ENCODE measurements around the gene HSPD1. TPM values are rescaled to one million over a fixed set of nuclear protein-coding genes. Genes with fewer than 3 reads are reported as not detected.

Gene HSPD1
- total RNA-seq, 1 experiment from 2014 or later: 410 TPM

- POLR2A ChIA-PET (ENCODE audit: unreplicated experiment): no interaction called here
- no peaks in the 10 kb centered on the region for H3K4me1 ChIP-seq (ENCODE audit: insufficient read depth, low read length)
- BruUV-seq (replicated peaks): no TSS peak
- no peak overlapping the region for H3K9ac ChIP-seq (ENCODE audit: low read length)
- no peak overlapping the region for H2AFZ ChIP-seq (ENCODE audit: low read length)
- H3K79me2 ChIP-seq (ENCODE audit: low read length): no peaks in the 10 kb centered on the region
- H3K9me3 ChIP-seq (ENCODE audit: low read length): no peaks in the 10 kb centered on the region
- DNase-seq: no peak
- intact Hi-C loops (cut with micrococcal nuclease): no loop called here
- no peaks in the 10 kb centered on the region for H4K20me1 ChIP-seq (ENCODE audit: low read length)
- H3K27ac ChIP-seq (ENCODE audit: low read length): no peak overlapping the region
- H3K36me3 ChIP-seq (ENCODE audit: low read depth, low read length): no peaks in the 10 kb centered on the region
- H3K4me2 ChIP-seq (ENCODE audit: low read length): no peak overlapping the region
- TF ChIP-seq EZH2 (IDR thresholded peaks at IDR 0.05; ENCODE audit: low read length, unreplicated experiment) (no peak), CTCF (conservative IDR thresholded peaks at IDR 0.05; ENCODE audit: low read depth, low read length) (no peak), EZH2phosphoT487 (IDR thresholded peaks at IDR 0.05; ENCODE audit: borderline replicate concordance, low read length) (no peak)
- ATAC-seq: no peak
- H3K9me2 ChIP-seq (replicated peaks; ENCODE audit: low read length): no peaks in the 10 kb centered on the region
- H3K27me3 ChIP-seq (ENCODE audit: low read length): no peaks in the 10 kb centered on the region
- no peak overlapping the region for H3K4me3 ChIP-seq (ENCODE audit: low read length)
- no peaks in the 10 kb centered on the region for H3F3A ChIP-seq (ENCODE audit: low read length, unreplicated experiment)
- CTCF ChIA-PET: no interaction called here
Observed at GRCh38 chr2:197442857-197443256, 56.8 kb downstream of the HSPD1 start.

GRCh38 chr2:197437380-197437779, 62.3 kb downstream of the HSPD1 start:
- DNase-seq (no peak), ATAC-seq (no peak)
- BruUV-seq (replicated peaks): no TSS peak
- ChIA-PET POLR2A (ENCODE audit: unreplicated experiment) (no interaction called here), CTCF (no interaction called here)
- Histone ChIP-seq H2AFZ (ENCODE audit: low read length) (no peak overlapping the region), H3K4me3 (ENCODE audit: low read length) (no peak overlapping the region), H3K9me3 (ENCODE audit: low read length) (no peaks in the 10 kb centered on the region), H3K4me1 (ENCODE audit: insufficient read depth, low read length) (peaks cover 19% of the 10 kb centered on the region), H3K4me2 (ENCODE audit: low read length) (no peak overlapping the region), H3K9ac (ENCODE audit: low read length) (no peak overlapping the region), H3F3A (ENCODE audit: low read length, unreplicated experiment) (no peaks in the 10 kb centered on the region), H3K27me3 (ENCODE audit: low read length) (no peaks in the 10 kb centered on the region), H3K79me2 (ENCODE audit: low read length) (peaks cover 36% of the 10 kb centered on the region), H3K36me3 (ENCODE audit: low read depth, low read length) (no peaks in the 10 kb centered on the region), H3K27ac (ENCODE audit: low read length) (no peak overlapping the region), H3K9me2 (replicated peaks; ENCODE audit: low read length) (no peaks in the 10 kb centered on the region), H4K20me1 (ENCODE audit: low read length) (peaks cover 20% of the 10 kb centered on the region)
- TF ChIP-seq EZH2phosphoT487 (IDR thresholded peaks at IDR 0.05; ENCODE audit: borderline replicate concordance, low read length) (no peak), EZH2 (IDR thresholded peaks at IDR 0.05; ENCODE audit: low read length, unreplicated experiment) (no peak), CTCF (conservative IDR thresholded peaks at IDR 0.05; ENCODE audit: low read depth, low read length) (no peak)
- intact Hi-C loops (cut with micrococcal nuclease): loop anchor here (10.0 kb wide), 1 partner anchor 267 kb away; the partner anchor contains the start of gene MARS2

Other genes starting within 250 kb of the HSPD1 start
- gene ANKRD44, start 189.1 kb downstream of the HSPD1 start, total RNA-seq (2014; rRNA removed): 2.4 and 28.7 TPM in 2 replicates
- 125 and 143 TPM in 2 replicates for gene SF3B1, start 64.8 kb downstream of the HSPD1 start, total RNA-seq (2014; rRNA removed)
- gene COQ10B, start 46.3 kb downstream of the HSPD1 start, total RNA-seq (2014; rRNA removed): 23.5 and 25.7 TPM in 2 replicates
- gene HSPE1, start 539 bp upstream of the HSPD1 start, total RNA-seq (2014; rRNA removed): 266 and 321 TPM in 2 replicates
- 16.8 and 24.9 TPM in 2 replicates for gene MOB4, start 16.2 kb upstream of the HSPD1 start, total RNA-seq (2014; rRNA removed)
- 0.07 TPM in 1 of 2 replicates, not detected in the other for gene RFTN2, start 175.7 kb upstream of the HSPD1 start, total RNA-seq (2014; rRNA removed)
- 7.8 and 8.3 TPM in 2 replicates for gene MARS2, start 205.5 kb upstream of the HSPD1 start, total RNA-seq (2014; rRNA removed)

Measured in PC-3 (cell line).